Activated CD4-positive, CD25-positive, alpha-beta regulatory T cell treated with anti-CD3 and anti-CD28 coated beads, Interleukin-2, amount 50 U/mL, for 72 hours (primary cell): Measurements from ENCODE around the gene PPEF2.
"Not testable (repeated sequence)": the region's sequence is repeated elsewhere in the genome, so short reads cannot be mapped to it uniquely, and the experiment has no call there.

Experiments used
- DNase-seq: peaks from one replicate; pipeline ENCODE4 v3.0.0; 2021

PPEF2 gene

GRCh38 chr4:75895744-75896314 is 6.4 kb downstream of the PPEF2 start:
- DNase-seq, result no peak

GRCh38 chr4:75892508-75892907 is 9.7 kb downstream of the PPEF2 start:
- no peak for DNase-seq

- no peak for DNase-seq
These were observed 10.6 kb downstream of the PPEF2 start for GRCh38 chr4:75891611-75892010.

- DNase-seq, result no peak
These were observed 12.6 kb downstream of the PPEF2 start for GRCh38 chr4:75889537-75890199.

- no peak for DNase-seq
These were observed 16.1 kb downstream of the PPEF2 start for GRCh38 chr4:75886104-75886503.

GRCh38 chr4:75881476-75881875 is 20.8 kb downstream of the PPEF2 start:
- DNase-seq, result no peak

GRCh38 chr4:75880278-75880677 is 22.0 kb downstream of the PPEF2 start:
- no peak for DNase-seq

- DNase-seq, result no peak
These were observed 24.0 kb downstream of the PPEF2 start for GRCh38 chr4:75878246-75878756.

GRCh38 chr4:75876218-75876617 is 26.0 kb downstream of the PPEF2 start:
- DNase-seq, result no peak

GRCh38 chr4:75869100-75869499 is 33.2 kb downstream of the PPEF2 start:
- DNase-seq, result no peak

- no peak for DNase-seq
These were observed 35.1 kb downstream of the PPEF2 start for GRCh38 chr4:75867130-75867529.

GRCh38 chr4:75860606-75861005 is 41.6 kb downstream of the PPEF2 start:
- DNase-seq, result no peak

GRCh38 chr4:75858721-75859120 is 43.5 kb downstream of the PPEF2 start:
- DNase-seq, result no peak

GRCh38 chr4:75849461-75849860 is 52.8 kb downstream of the PPEF2 start:
- no peak for DNase-seq

GRCh38 chr4:75848891-75849290 is 53.4 kb downstream of the PPEF2 start:
- no peak for DNase-seq

- not testable (repeated sequence) for DNase-seq
These were observed 54.0 kb downstream of the PPEF2 start for GRCh38 chr4:75848171-75848760.

- no peak for DNase-seq
These were observed 56.3 kb downstream of the PPEF2 start for GRCh38 chr4:75845992-75846391.

- DNase-seq, result no peak
These were observed 58.0 kb downstream of the PPEF2 start for GRCh38 chr4:75844151-75844662.

GRCh38 chr4:75843596-75843995 is 58.7 kb downstream of the PPEF2 start:
- DNase-seq, result no peak

- DNase-seq, result no peak
These were observed 60.4 kb downstream of the PPEF2 start for GRCh38 chr4:75841641-75842520.

GRCh38 chr4:75834772-75835154 is 67.5 kb downstream of the PPEF2 start:
- no peak for DNase-seq

GRCh38 chr4:75834095-75834771 is 68.0 kb downstream of the PPEF2 start:
- DNase-seq, result no peak
